HepG2 (cell line): ENCODE results near the gene PRXL2B. TPM values are rescaled to one million over a fixed set of nuclear protein-coding genes. Genes with fewer than 3 reads are reported as not detected.

Experiments
- ARNTL ChIP-seq: sonication (generic); formaldehyde crosslinking; IDR thresholded peaks from 2 replicates; pipeline ENCODE4 v1.4.0; 2020; ENCODE audit warnings: mild to moderate bottlenecking, missing genetic modification reagents
- CSRNP1 ChIP-seq: sonication (generic); formaldehyde crosslinking; IDR thresholded peaks from 2 replicates; pipeline ENCODE4 v1.8.1; 2023; ENCODE audit warnings: mild to moderate bottlenecking, missing genetic modification reagents
- GABPB1 ChIP-seq: IDR thresholded peaks from 2 replicates; pipeline ENCODE4 v1.6.1; 2016; ENCODE audit warnings: mild to moderate bottlenecking, missing genetic modification reagents, moderate library complexity, missing compliant biosample characterization
- HDAC2 ChIP-seq: sonication (generic); formaldehyde crosslinking; IDR thresholded peaks from 2 replicates; pipeline ENCODE4 v1.4.0; 2020; ENCODE audit warnings: missing genetic modification reagents
- HNF4G ChIP-seq, 2 experiments: sonication (generic) in 1 of 2; formaldehyde crosslinking in 1 of 2; IDR thresholded peaks; 2 replicates each; pipeline versions ENCODE4 v1.4.0 to v1.6.1; 2011 to 2020; ENCODE audit warnings: borderline replicate concordance in 2 of 2, low read depth in 2 of 2, mild to moderate bottlenecking in 2 of 2, low read length in 1 of 2, missing genetic modification reagents in 1 of 2, moderate library complexity in 1 of 2
- IKZF5 ChIP-seq: IDR thresholded peaks from 2 replicates; pipeline ENCODE4 v1.6.1; 2018; ENCODE audit warnings: missing genetic modification reagents, mild to moderate bottlenecking, missing compliant biosample characterization
- LCORL ChIP-seq, 2 experiments: fragments of 450-650 bp in 1 of 2; sonication (generic) in 1 of 2; formaldehyde crosslinking in 1 of 2; IDR thresholded peaks; 2 replicates each; pipeline versions ENCODE4 v1.5.0 to v1.6.1; 2017 to 2020; ENCODE audit warnings: antibody characterized with exemption in 1 of 2, missing genetic modification reagents in 1 of 2
- PHF21A ChIP-seq: sonication (generic); formaldehyde crosslinking; IDR thresholded peaks from 2 replicates; pipeline ENCODE4 v1.5.0; 2020; ENCODE audit warnings: mild to moderate bottlenecking, missing genetic modification reagents
- RARA ChIP-seq: IDR thresholded peaks from 2 replicates; pipeline ENCODE4 v1.6.1; 2016; ENCODE audit warnings: missing genetic modification reagents, missing compliant biosample characterization
- STAT6 ChIP-seq: sonication (generic); formaldehyde crosslinking; IDR thresholded peaks from 2 replicates; pipeline ENCODE4 v1.4.0; 2020; ENCODE audit warnings: missing genetic modification reagents, mild to moderate bottlenecking, borderline replicate concordance
- TEAD3 ChIP-seq: optimal IDR thresholded peaks from 2 replicates; pipeline ENCODE3; 2016; ENCODE audit warnings: borderline replicate concordance
- TSC22D2 ChIP-seq: sonication (generic); formaldehyde crosslinking; IDR thresholded peaks from 2 replicates; pipeline ENCODE4 v1.5.1; 2020; ENCODE audit warnings: missing genetic modification reagents, mild to moderate bottlenecking, borderline replicate concordance
- U2AF2 ChIP-seq: fragments of 200-400 bp; formaldehyde crosslinking; IDR thresholded peaks from 2 replicates; pipeline ENCODE4 v1.6.1; 2017; ENCODE audit warnings: low read depth, mild to moderate bottlenecking, low read length
- XBP1 ChIP-seq: sonication (generic); formaldehyde crosslinking; IDR thresholded peaks from 2 replicates; pipeline ENCODE4 v1.5.0; 2020; ENCODE audit warnings: missing genetic modification reagents
- XRCC5 ChIP-seq: fragments of 200-400 bp; formaldehyde crosslinking; optimal IDR thresholded peaks from 2 replicates; pipeline ENCODE3; 2017; ENCODE audit warnings: mild to moderate bottlenecking, low read length
- ZNF33B ChIP-seq: sonication (generic); formaldehyde crosslinking; IDR thresholded peaks from 2 replicates; pipeline ENCODE4 v1.5.1; 2020; ENCODE audit warnings: mild to moderate bottlenecking, missing genetic modification reagents
- ZNF629 ChIP-seq: sonication (generic); formaldehyde crosslinking; conservative IDR thresholded peaks from 2 replicates; pipeline ENCODE4 v1.5.0; 2020; ENCODE audit warnings: missing genetic modification reagents
- ZSCAN9 ChIP-seq: IDR thresholded peaks from 2 replicates; pipeline ENCODE4 v1.6.1; 2016; ENCODE audit warnings: borderline replicate concordance
- polyA plus RNA-seq, 8 experiments: library from polyadenylated mRNA; depleted of rRNA in 3 of 8; stranded (reverse) in 7 of 8; unstranded in 1 of 8; fragments of >200 nt; fragmentation: Illumina TruSeq in 4 of 8; extraction: Trizol in 4 of 8; gene quantifications; 2 replicates each; pipeline versions ENCODE4 v1.2.1 to v1.2.3, GENCODE V29; 2011 to 2016; ENCODE audit warnings: low read depth in 4 of 8, missing spikeins in 1 of 8, mixed read lengths in 1 of 8; ENCODE audit not compliant: insufficient read depth in 1 of 8
- total RNA-seq, 5 experiments: library from RNA; depleted of rRNA; stranded (reverse); fragments of >200 nt; fragmentation: Illumina TruSeq; extraction: Trizol; gene quantifications; 2 replicates each; pipeline ENCODE4 v1.2.3, GENCODE V29; 2016; ENCODE audit warnings: low read depth in 1 of 5

Gene PRXL2B
- total and polyA plus RNA-seq, 2 of the 13 experiments (the other 11 are each of a cell fraction or from before 2014, with no cell fraction given) = 16.8 to 22.1 TPM

GRCh38 chr1:2631136-2632050 lies 44.8 kb downstream of the PRXL2B start (continued):
- TF ChIP-seq XRCC5 (peak; percentile 56), STAT6 (CRISPR knock-in tag) (no peak), LCORL (IDR thresholded peaks at IDR 0.05) (no peak), LCORL (CRISPR knock-in tag; IDR thresholded peaks at IDR 0.05) (peak; percentile 42; the same call in 1 of the 2 replicates), IKZF5 (CRISPR knock-in tag) (0 out of 2 replicates have a peak, but pooled peaks have one; percentile 15), RARA (0 out of 2 replicates have a peak, but pooled peaks have one; percentile 10), CSRNP1 (CRISPR knock-in tag) (no peak), XBP1 (CRISPR knock-in tag) (no peak), ZSCAN9 (CRISPR knock-in tag) (no peak), TEAD3 (CRISPR knock-in tag) (peak; percentile 31), U2AF2 (no peak), HDAC2 (CRISPR knock-in tag) (0 out of 2 replicates have a peak, but pooled peaks have one; percentile 25), TSC22D2 (CRISPR knock-in tag) (0 out of 2 replicates have a peak, but pooled peaks have one; percentile 24), PHF21A (CRISPR knock-in tag) (peak; percentile 70), HNF4G (IDR thresholded peaks at IDR 0.05; ENCODE audit: borderline replicate concordance, low read depth, low read length) (peak; percentile 71; the same call in 1 of the 2 replicates), HNF4G (CRISPR knock-in tag; IDR thresholded peaks at IDR 0.05; ENCODE audit: borderline replicate concordance, low read depth) (peak; percentile 71; the same call in 1 of the 2 replicates), GABPB1 (CRISPR knock-in tag) (0 out of 2 replicates have a peak, but pooled peaks have one; percentile 11), ZNF629 (CRISPR knock-in tag) (no peak), ZNF33B (CRISPR knock-in tag) (no peak), ARNTL (CRISPR knock-in tag) (no peak)
